Mesendoderm (in vitro differentiated cells): ENCODE data around the gene TMEM190.

Source experiments
- DNase-seq: peaks from one replicate; pipeline ENCODE4 v3.0.0; 2013
- H2AK5ac ChIP-seq: 2 replicates; pipeline ENCODE4 v1.6.1; 2013; ENCODE audit warnings: low read length, inconsistent platforms
- H2BK120ac ChIP-seq: 2 replicates; pipeline ENCODE4 v1.6.1; 2013; ENCODE audit warnings: low read depth, mild to moderate bottlenecking, low read length, moderate library complexity, mixed read lengths
- H2BK15ac ChIP-seq: replicated peaks from 2 replicates; pipeline ENCODE4 v1.6.1; 2013; ENCODE audit warnings: low read depth, mild to moderate bottlenecking, moderate library complexity
- H2BK5ac ChIP-seq: 2 replicates; pipeline ENCODE4 v1.6.1; 2013; ENCODE audit warnings: low read length, inconsistent platforms
- H3K18ac ChIP-seq: 2 replicates; pipeline ENCODE4 v1.6.1; 2013; ENCODE audit warnings: mild to moderate bottlenecking, low read length, mixed read lengths
- H3K23ac ChIP-seq: one replicate; pipeline ENCODE4 v1.6.1; 2013; ENCODE audit warnings: low read length
- H3K27ac ChIP-seq: 2 replicates; pipeline ENCODE4 v1.5.1; 2013; ENCODE audit warnings: low read depth, mild to moderate bottlenecking, inconsistent platforms, low read length, moderate library complexity
- H3K27me3 ChIP-seq: 2 replicates; pipeline ENCODE4 v1.6.1; 2013; ENCODE audit warnings: low read length, control low read depth, mild to moderate bottlenecking, inconsistent platforms; ENCODE audit not compliant: insufficient read depth, poor library complexity
- H3K36me3 ChIP-seq: 2 replicates; pipeline ENCODE4 v1.6.1; 2013; ENCODE audit warnings: low read length, inconsistent platforms; ENCODE audit not compliant: control insufficient read depth, insufficient read depth
- H3K4ac ChIP-seq: one replicate; pipeline ENCODE4 v1.6.1; 2013; ENCODE audit warnings: low read depth, mild to moderate bottlenecking, low read length, moderate library complexity
- H3K4me1 ChIP-seq: 2 replicates; pipeline ENCODE4 v1.6.1; 2013; ENCODE audit warnings: low read depth, low read length, inconsistent platforms; ENCODE audit not compliant: control insufficient read depth
- H3K4me2 ChIP-seq: 2 replicates; pipeline ENCODE4 v1.6.1; 2013; ENCODE audit warnings: low read length
- H3K4me3 ChIP-seq: 2 replicates; pipeline ENCODE4 v1.5.1; 2013; ENCODE audit warnings: mild to moderate bottlenecking, low read length
- H3K56ac ChIP-seq: one replicate; pipeline ENCODE4 v1.6.1; 2013; ENCODE audit warnings: low read length
- H3K79me1 ChIP-seq: 2 replicates; pipeline ENCODE4 v1.6.1; 2013; ENCODE audit warnings: low read length, inconsistent platforms
- H3K79me2 ChIP-seq: 2 replicates; pipeline ENCODE4 v1.6.1; 2013; ENCODE audit warnings: mild to moderate bottlenecking, low read length; ENCODE audit not compliant: control insufficient read depth, insufficient read depth
- H3K9ac ChIP-seq: 2 replicates; pipeline ENCODE4 v1.6.1; 2013; ENCODE audit warnings: low read length, inconsistent platforms
- H4K5ac ChIP-seq: one replicate; pipeline ENCODE4 v1.6.1; 2013; ENCODE audit warnings: low read length
- H4K8ac ChIP-seq: one replicate; pipeline ENCODE4 v1.6.1; 2013; ENCODE audit warnings: low read depth, mild to moderate bottlenecking, control low read depth, low read length, moderate library complexity
- WGBS: extraction: QIAGEN DNeasy Blood & Tissue Kit; methylation state at CpG from one replicate; pipeline ENCODE4 v1.1.7; 2013; ENCODE audit warnings: low lambda C conversion rate, missing lambda C conversion rate; ENCODE audit not compliant: insufficient coverage; ENCODE audit errors: extremely low coverage; 5-methylcytosine and 5-hydroxymethylcytosine counted together

Gene TMEM190

DNA sequence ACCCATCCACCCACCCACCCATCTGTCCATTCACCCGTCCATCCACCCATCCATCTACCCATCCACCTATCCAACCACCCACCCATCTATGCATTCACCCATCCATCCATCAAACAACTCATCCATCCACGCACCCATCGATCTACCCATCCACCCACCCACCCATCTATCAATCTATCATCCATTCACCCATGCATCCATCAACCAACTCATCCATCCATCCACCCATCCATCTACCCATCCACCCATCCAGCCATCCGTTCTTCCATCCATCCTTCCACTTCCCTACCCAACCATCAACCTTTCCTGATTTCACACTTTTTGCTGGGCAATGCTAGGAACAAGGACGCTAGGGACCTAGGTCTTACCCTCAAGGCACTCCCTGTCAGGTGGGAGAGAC is 5.4 kb downstream of the TMEM190 start:
- no peak for DNase-seq
- H2BK120ac ChIP-seq: no peak overlapping the region
- no peak overlapping the region for H4K8ac ChIP-seq
- H3K36me3 ChIP-seq: peaks cover 1% of the 10 kb centered on the region
- no peak overlapping the region for H4K5ac ChIP-seq
- H3K18ac ChIP-seq: no peak overlapping the region
- no peaks in the 10 kb centered on the region for H3K27me3 ChIP-seq
- H3K27ac ChIP-seq: no peak overlapping the region
- WGBS: 100% methylated on average over 3 of the region's 5 CpGs
- H3K23ac ChIP-seq: no peak overlapping the region
- no peak overlapping the region for H2BK5ac ChIP-seq
- no peak overlapping the region for H3K56ac ChIP-seq
- H3K79me1 ChIP-seq: peaks cover 6% of the 10 kb centered on the region
- no peak overlapping the region for H3K4me3 ChIP-seq
- H3K4me1 ChIP-seq: peaks cover 6% of the 10 kb centered on the region
- no peak overlapping the region for H3K4me2 ChIP-seq
- no peak overlapping the region for H3K4ac ChIP-seq
- no peak overlapping the region for H3K9ac ChIP-seq
- no peak overlapping the region for H2AK5ac ChIP-seq
- no peak overlapping the region for H2BK15ac ChIP-seq
- peaks cover 12% of the 10 kb centered on the region for H3K79me2 ChIP-seq

DNA sequence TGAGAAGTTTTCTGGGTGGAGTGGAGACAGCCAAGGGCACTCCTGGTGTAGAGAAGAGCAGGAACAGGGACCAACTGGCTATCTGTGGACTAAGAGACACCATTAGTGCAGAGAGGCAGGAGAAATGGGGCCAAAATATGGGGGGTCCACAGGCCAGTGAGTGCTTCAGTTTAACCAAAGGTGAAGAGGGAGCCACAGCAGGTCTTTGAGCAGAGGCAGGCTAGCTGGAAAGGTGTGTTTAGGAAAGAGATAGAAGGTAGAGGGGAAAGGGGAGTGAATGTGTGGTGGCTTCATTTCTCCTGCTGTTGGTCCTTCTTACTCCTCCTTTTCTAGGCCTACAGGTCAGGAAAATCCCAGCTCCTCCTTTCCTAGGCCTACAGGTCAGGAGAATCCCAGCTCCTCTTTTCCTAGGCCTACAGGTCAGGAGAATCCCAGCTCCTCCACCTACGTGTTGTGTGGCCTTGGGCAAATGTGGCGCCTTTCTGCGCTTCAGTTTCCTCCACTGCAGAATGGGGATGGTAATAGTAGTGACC is 6.0 kb downstream of the TMEM190 start:
- Histone ChIP-seq H3K27me3 (no peaks in the 10 kb centered on the region), H3K4me3 (no peak overlapping the region), H2BK120ac (no peak overlapping the region), H3K36me3 (peaks cover 6% of the 10 kb centered on the region), H3K18ac (no peak overlapping the region), H4K5ac (no peak overlapping the region), H4K8ac (no peak overlapping the region), H3K56ac (no peak overlapping the region), H2AK5ac (no peak overlapping the region), H3K27ac (no peak overlapping the region), H3K4ac (no peak overlapping the region), H2BK5ac (no peak overlapping the region), H3K23ac (no peak overlapping the region), H3K9ac (no peak overlapping the region), H3K4me2 (no peak overlapping the region), H3K4me1 (peaks cover 9% of the 10 kb centered on the region), H3K79me1 (peaks cover 12% of the 10 kb centered on the region), H3K79me2 (peaks cover 18% of the 10 kb centered on the region), H2BK15ac (no peak overlapping the region)
- DNase-seq: no peak
- WGBS: no CpG with 5 or more reads among the region's 3 CpGs

DNA sequence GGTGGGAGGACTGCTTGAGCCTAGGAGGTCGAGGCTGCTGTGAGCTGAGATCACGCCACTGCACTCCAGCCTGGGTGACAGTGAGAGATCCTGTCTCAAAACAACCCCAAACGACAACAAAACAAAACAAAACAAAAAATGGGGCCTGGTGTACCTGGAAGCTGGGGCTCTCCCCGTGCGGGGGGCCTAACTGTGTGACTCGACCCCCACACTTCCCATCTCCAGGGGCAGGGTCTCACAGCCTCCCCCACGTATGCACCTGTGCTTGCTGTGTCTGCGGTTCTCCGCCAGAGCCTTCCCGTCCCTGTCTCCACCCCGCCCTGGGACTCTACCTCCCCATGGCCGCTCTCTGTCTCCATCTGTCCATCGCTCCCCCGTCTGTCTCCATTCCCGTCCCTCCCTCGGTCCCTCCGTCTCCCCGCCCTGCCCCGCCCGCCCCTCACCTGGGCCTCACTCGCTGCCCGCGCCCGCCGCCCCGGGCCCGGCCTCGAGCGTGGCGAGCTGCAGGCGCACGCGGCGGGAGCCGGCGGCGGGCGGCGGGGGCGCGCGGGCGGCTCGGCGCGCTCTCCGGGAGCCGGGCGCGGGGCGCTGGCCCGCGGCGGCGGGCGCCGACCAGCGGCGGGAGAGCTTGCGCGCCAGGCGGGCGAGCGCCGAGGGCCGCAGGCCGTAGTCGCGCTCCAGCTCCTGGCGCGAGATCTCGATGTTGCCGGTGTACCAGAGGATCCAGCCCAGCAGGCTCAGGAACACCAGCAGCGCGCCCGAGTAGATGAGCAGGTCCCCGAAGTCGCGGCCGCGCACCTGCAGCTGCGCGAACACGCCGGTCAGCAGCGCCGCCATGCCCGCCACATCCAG is 6.9 kb downstream of the TMEM190 start:
- peak; percentile 78 for DNase-seq
- H3K4me1 ChIP-seq: peaks cover 13% of the 10 kb centered on the region
- peak overlapping the region; percentile 66 for H3K4me2 ChIP-seq
- peak overlapping the region; percentile 43 for H3K27ac ChIP-seq
- H2AK5ac ChIP-seq: no peak overlapping the region
- H3K4me3 ChIP-seq: peak overlapping the region; percentile 42
- H2BK15ac ChIP-seq: no peak overlapping the region
- H2BK120ac ChIP-seq: no peak overlapping the region
- H3K18ac ChIP-seq: peak overlapping the region; percentile 75
- H3K27me3 ChIP-seq: no peaks in the 10 kb centered on the region
- peak overlapping the region; percentile 99 for H3K9ac ChIP-seq
- H4K8ac ChIP-seq: no peak overlapping the region
- H3K23ac ChIP-seq: peak overlapping the region; percentile 66
- peaks cover 13% of the 10 kb centered on the region for H3K36me3 ChIP-seq
- no peak overlapping the region for H4K5ac ChIP-seq
- peak overlapping the region; percentile 41 for H3K4ac ChIP-seq
- H3K79me2 ChIP-seq: peaks cover 27% of the 10 kb centered on the region
- peaks cover 19% of the 10 kb centered on the region for H3K79me1 ChIP-seq
- no peak overlapping the region for H2BK5ac ChIP-seq
- WGBS: no CpG with 5 or more reads among the region's 88 CpGs
- H3K56ac ChIP-seq: peak overlapping the region; percentile 89

DNA sequence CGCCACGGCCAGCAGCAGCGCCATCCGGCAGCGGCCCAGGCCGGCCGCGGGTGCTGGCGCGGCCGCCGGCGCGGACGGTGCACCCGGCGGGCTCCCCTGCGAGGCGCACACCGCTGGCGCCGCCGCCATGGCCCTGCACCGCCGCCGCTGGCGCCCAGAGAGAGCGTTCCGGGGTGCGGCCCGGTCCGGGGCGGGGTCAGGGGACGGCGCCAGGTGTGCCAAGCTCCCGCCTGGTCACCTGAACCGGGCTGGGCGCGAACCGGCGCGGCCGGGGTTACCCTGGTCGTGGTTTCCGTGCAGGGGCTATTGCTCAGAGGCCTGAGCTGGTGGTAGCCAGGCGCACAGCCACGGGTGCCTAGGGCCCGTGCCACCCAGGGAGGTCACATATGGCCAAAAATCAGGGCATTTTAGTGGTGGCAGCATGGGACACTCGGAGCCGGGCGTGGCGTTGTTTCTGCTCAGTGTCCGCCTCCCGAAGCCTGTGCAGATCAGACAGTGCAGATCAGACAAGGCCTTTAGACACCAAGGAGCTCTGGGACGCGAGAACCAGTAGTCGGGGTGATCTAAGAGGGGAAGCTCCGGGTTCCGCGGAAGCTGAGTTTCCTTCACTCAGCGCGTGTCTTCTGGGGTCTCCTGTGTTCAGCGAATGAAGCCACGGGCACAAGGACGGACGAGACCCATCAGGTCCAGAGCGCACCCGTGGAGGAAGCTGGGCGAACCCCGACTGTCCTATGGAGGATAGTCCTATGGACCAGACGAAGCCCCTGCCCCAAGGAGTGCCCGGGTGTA is 7.7 kb downstream of the TMEM190 start, which contains the start of gene TMEM238:
Gene TMEM238 (minus strand): TSS at position 162 of the 789 bp plus-strand sequence. CDS start 33 bp downstream, at position 129.
- Histone ChIP-seq H4K5ac (no peak within 1 kb of the TSS), H2BK5ac (peak within 1 kb of the TSS; percentile 43), H2BK15ac (no peak within 1 kb of the TSS), H2AK5ac (peak within 1 kb of the TSS; percentile 55), H3K56ac (peak within 1 kb of the TSS; percentile 89), H2BK120ac (no peak within 1 kb of the TSS), H3K4me3 (peak within 1 kb of the TSS; percentile 42), H3K36me3 (peaks cover 19% of the 10 kb centered on the region), H3K27me3 (no peaks in the 10 kb centered on the region), H3K9ac (peak within 1 kb of the TSS; percentile 99), H3K79me2 (peaks cover 29% of the 10 kb centered on the region), H3K27ac (peak within 1 kb of the TSS; percentile 71), H3K4me2 (peak within 1 kb of the TSS; percentile 66), H3K23ac (peak within 1 kb of the TSS; percentile 66), H3K79me1 (peaks cover 23% of the 10 kb centered on the region), H4K8ac (no peak within 1 kb of the TSS), H3K4ac (peak within 1 kb of the TSS; percentile 41), H3K18ac (peak within 1 kb of the TSS; percentile 75), H3K4me1 (peaks cover 13% of the 10 kb centered on the region)
- no peak for DNase-seq
- WGBS: no CpG with 5 or more reads among the region's 72 CpGs

DNA sequence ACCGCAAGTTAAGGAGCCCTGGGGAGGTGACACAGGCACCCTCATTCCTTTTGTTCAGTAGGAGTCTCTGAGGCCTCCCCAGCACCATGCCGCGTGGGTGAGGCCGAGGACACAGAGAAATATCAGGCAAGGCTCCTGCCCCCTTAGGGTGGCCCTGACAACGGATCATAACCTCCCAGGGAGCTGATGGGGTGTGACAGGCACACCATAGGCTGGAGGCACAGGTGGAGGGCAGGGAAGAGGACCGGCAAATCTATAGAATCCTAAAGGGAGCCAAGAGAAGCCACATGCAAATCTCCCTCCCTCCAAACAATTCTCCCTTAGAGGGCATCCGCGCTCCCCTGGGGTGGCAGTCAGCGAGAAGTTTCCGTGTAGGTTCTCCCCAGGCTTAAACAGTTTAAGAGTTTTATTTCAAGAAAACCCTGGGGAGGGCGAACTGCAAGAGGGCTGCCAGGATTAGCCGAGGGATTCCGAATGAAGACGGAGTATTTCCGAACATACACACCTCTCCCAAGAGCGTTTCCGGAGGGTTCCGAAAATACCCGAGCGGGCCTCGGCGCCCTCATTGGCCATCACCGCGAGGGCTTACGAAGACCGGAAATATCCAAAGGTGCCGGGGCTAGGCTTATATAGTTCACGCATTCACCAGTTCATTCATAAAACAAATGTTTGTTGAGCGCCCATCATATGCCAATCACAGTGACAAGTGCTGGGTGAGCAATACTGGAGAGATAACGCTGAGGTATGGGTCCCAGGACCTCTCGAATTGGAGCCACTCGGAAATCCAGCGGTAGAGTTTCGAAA is 8.5 kb downstream of the TMEM190 start:
- peaks cover 21% of the 10 kb centered on the region for H3K36me3 ChIP-seq
- peak overlapping the region; percentile 73 for H3K4me3 ChIP-seq
- peaks cover 29% of the 10 kb centered on the region for H3K79me2 ChIP-seq
- peak overlapping the region; percentile 75 for H3K18ac ChIP-seq
- WGBS: no CpG with 5 or more reads among the region's 34 CpGs
- H3K56ac ChIP-seq: peak overlapping the region; percentile 100
- peaks cover 13% of the 10 kb centered on the region for H3K4me1 ChIP-seq
- H3K9ac ChIP-seq: peak overlapping the region; percentile 99
- H4K8ac ChIP-seq: no peak overlapping the region
- H3K4ac ChIP-seq: no peak overlapping the region
- H3K27me3 ChIP-seq: no peaks in the 10 kb centered on the region
- peak; percentile 98 for DNase-seq
- H3K23ac ChIP-seq: peak overlapping the region; percentile 95
- H3K79me1 ChIP-seq: peaks cover 23% of the 10 kb centered on the region
- H2BK120ac ChIP-seq: no peak overlapping the region
- no peak overlapping the region for H2AK5ac ChIP-seq
- H2BK5ac ChIP-seq: peak overlapping the region; percentile 97
- H3K27ac ChIP-seq: peak overlapping the region; percentile 85
- no peak overlapping the region for H2BK15ac ChIP-seq
- H3K4me2 ChIP-seq: peak overlapping the region; percentile 98
- peak overlapping the region; percentile 98 for H4K5ac ChIP-seq
